Stimulated activated CD4-positive, alpha-beta T cell treated with anti-CD3 and anti-CD28 coated beads, Interleukin-15, amount 100 ng/mL, for 1 hour (primary cell): ENCODE measurements around the gene MOB3A.
"Not testable (repeated sequence)": the region's sequence is repeated elsewhere in the genome, so short reads cannot be mapped to it uniquely, and the experiment has no call there.

Experiments
- DNase-seq, 2 donors: peaks; one replicate each; pipeline ENCODE4 v3.0.0-alpha.2; 2020; ENCODE audit warnings: low read depth in 1 of 2, low spot score in 1 of 2

Gene MOB3A

DNA sequence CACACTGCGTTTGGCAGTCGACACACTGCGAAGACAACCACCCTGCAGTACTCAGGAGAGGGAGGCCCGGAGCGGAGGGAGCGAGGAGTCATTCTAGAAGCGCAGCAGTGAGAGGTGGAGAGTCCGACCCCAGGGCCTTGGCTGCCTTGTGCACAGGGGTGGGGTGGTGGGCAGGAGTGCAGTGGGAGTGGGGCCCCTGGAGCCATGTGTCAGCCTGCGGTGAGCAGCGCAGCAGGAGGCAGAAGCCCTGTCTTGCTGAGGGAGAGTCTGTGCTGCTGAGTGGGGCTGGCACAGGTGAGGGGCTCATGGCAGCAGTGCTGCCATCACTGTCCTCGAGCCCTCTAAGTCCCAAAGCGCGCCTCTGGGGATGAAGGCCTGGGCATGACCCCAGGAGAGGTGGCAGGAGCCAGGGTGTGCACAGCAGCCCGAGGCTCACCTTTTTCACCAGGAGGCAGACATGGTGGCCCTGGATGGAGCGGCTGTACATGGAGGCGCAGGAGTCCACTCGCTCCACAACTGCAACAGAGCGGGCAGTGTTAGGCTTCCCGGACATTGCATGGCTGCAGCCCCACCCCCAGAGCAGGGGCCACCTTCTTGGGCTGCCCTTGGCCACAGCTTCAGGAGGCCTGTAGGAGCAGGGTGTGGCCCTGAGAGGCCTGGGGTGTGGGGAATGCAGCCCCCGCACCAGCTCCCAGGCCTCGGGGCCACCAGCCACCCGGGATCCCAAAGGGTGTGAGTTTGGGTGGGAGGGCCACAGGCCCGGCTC lies 12.3 kb upstream of the MOB3A start:
- no peak for DNase-seq

- no peak for DNase-seq
Measured at GRCh38 chr19:2103045-2103707, 7.0 kb upstream of the MOB3A start.

DNA sequence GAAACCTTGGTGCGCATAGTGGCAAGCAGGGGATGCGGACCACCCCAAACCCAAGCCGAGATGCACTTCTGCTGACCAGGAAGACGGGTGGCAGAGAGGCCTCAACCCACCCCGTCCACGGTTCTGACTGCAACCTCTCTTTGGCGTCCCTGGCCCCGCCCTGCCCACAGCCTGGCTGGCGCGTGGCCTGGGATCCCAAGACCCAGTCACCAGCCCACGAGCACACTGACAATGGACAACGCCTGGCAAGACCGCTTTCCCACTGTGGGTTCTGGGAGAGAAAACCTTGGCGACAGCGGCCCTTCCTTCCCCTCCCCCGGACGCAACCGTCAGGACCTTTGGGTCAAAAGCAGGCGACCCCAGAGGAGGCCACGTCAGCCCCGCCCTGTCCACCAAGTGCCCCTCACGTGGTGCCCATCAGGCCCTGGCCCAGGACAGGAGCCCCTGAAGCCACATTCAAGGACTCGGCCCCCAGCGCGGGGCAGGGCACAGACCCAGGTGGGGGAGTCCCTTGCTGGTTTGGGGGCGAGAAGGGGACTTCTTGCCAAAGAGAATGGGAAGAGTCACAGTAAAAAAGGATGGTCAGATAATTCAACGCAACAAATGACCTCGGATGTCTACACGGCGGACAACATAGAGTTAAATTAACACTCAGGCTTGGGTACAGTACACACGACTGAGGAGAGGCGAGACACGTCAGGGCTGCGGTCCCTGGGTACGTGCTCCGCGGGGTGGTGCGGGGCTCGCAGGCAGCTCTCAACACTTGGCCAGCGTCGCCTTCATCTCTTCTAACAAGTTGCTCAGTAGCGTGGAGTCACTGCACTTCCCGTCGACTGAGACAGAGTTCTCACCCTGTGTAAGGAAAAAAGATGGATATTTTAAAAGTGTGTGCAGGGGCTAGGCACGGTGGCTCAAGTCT lies 5.5 kb upstream of the MOB3A start:
- DNase-seq, result no peak

DNA sequence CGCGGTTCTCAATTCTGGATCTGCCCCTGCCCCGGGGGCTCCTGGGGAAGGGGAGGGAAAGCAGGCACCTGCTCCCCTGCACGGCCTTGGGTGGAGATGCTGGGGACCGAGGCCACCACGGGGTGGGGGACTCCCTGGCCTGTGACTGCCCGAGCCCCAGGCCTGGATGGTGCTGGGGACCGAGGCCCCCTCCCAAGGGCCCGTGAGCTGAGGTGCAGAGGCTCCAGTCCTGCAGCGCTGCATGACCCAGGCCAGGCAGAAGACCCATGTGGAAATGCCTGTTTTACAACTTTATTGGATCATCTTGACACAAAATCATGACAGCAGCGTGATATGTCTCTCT lies 4.6 kb upstream of the MOB3A start:
- DNase-seq, result no peak

GRCh38 chr19:2099937-2100718 lies 4.0 kb upstream of the MOB3A start:
- no peak for DNase-seq

- no peak for DNase-seq
Measured at GRCh38 chr19:2099054-2099501, 3.0 kb upstream of the MOB3A start.

- no peak for DNase-seq
Measured at GRCh38 chr19:2097886-2098327, 1.8 kb upstream of the MOB3A start.

- DNase-seq, result peak in 1 of 2 donors; percentile 53
Measured at GRCh38 chr19:2097203-2097885, 1.2 kb upstream of the MOB3A start.

- DNase-seq, result peak; percentile 100
Measured at GRCh38 chr19:2096480-2097202, 515 bp upstream of the MOB3A start, which contains the start of gene IZUMO4. TSS of gene IZUMO4 (plus strand) at chr19:2096915. CDS start at chr19:2096946, 31 bp downstream.

DNA sequence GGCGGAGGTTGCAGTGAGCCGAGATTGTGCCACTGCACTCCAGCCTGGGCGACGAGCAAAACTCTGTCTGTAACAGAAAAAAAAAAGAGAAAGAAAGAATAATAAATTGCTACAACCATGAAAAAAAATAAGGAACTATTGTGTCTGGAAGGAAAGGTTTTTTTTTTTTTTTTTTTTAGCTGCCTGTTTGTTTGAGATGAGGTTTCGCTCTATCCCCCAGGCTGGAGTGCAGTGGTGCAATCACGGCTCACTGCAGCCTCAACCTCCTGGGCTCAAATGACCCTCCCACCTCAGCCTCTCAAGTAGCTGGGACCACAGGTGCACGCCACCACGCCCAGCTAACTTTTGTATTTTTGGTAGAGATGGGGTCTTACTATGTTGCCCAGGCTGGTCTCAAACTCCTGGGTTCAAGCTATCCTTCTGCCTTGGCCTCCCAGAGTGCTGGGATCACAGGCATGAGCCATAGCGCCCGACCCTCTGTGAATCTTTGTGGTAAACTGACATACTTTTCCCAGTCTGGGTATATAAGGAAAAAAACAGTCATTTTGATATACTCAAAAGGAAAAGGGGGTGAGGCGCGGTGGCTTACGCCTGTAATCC lies 4.1 kb downstream of the MOB3A start:
- not testable (repeated sequence) for DNase-seq

DNA sequence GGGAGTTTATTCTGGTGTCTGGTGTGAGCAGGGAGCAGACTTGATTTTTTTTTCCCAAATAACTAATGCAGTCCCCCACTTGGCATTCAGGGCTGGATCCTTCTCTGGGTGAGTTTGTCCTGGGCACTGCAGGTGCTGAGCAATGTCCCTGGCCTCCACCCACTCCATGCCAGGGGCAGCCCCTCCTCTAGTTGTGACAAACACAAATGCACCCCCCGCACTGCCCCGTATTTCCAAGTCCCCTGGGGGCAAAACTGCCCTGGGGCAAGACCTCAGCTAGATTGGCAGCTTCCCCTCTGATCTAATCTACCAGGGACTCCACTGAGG lies 6.4 kb downstream of the MOB3A start:
- DNase-seq, result no peak

DNA sequence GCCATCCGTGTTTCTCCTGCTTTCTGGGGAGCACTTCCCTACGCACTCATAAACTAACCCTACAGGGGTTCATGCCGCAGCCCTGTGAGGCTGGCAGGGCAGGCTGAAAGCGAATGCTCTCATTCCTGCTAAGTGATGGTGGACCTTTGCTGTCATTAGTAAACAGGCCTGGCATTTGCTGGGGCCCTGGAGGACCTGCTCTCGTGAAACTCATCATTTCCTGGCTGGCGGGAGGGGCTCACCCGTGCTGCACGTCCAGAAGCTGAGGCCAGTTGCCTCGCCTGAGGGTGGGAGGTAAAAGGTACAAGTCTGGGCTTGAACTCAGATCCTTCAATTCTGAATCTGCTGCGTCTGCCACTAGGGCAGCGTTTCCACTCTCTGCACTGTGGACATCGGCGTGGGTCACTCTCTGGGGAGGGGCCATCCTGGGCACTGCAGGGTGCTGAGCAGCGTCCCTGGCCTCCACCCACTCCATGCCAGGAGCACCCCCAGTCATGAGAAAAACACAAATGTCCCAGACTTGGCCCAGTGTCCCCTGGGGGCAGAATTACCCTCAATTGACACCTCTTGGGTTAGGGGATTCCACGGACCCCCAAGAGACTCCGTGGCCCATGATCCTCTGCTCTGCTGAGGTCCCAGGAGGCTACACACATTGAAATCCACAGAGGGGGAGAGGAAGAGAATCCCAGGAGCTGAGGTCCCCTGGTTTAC lies 7.0 kb downstream of the MOB3A start:
- DNase-seq, result no peak

- DNase-seq, result no peak
Measured at GRCh38 chr19:2087621-2088100, 8.5 kb downstream of the MOB3A start.

- DNase-seq, result not testable (repeated sequence)
Measured at GRCh38 chr19:2086695-2087620, 9.2 kb downstream of the MOB3A start.

DNA sequence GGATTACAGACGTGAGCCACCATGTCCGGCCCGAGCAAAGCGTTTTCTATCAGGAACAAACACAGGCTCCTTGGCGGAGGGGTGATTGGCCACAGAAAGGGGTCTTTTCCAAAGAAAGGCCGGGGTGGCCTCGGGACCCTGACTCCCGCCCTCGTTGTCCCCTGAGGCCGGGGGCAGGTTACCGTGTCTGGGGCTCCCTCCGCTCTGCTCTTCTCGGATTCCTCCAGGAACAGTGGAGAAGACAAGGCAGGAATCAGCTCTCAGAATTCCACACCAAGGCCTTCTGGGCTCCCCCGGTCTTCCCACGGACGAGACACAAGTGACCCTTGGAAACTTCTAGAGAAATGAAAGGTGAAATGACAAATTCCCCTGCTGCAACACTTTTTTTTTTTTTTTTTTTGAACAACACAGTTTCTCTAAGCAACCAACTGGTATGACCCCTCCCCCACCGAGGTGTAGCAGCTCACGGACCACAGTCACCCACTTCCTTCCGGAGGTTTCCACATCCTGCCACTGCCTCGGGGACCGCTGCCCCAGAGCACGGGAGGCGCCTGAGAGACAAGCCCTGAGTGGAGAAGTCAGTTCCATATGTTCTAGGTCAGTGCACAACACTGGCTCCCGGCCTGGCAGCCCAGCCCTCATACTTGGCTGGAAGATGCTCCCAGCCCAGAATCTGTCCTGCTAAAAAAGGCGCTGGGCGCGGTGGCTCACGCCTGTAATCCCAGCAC lies 11.0 kb downstream of the MOB3A start:
- DNase-seq, result peak; percentile 69 to 88

- DNase-seq, result peak; percentile 42 to 58
Measured at GRCh38 chr19:2083174-2083854, 12.8 kb downstream of the MOB3A start.
